ENCODE results near the gene STAP2.
"Not testable (repeated sequence)": the region's sequence is repeated elsewhere in the genome, so short reads cannot be mapped to it uniquely, and the experiment has no call there.

DNA sequence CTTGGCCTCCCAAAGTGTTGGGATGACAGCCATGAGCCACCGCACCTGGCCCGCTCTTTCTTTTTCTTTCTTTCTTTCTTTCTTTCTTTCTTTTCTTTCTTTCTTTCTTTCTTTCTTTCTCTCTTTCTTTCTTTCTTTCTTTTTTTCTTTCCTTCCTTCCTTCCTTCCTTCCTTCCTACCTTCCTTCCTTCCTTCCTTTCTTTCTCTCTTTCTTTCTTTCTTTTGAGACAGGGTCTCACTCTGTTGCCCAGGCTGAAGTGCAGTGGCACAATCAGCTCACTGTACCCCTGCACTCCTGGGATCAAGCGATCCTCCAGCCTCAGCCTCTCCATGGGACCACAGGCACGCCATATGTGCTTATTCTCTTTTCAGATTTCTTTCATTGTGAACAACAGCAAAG is 52.5 kb downstream of the STAP2 start:
- TF ChIP-seq, protein P1, sequence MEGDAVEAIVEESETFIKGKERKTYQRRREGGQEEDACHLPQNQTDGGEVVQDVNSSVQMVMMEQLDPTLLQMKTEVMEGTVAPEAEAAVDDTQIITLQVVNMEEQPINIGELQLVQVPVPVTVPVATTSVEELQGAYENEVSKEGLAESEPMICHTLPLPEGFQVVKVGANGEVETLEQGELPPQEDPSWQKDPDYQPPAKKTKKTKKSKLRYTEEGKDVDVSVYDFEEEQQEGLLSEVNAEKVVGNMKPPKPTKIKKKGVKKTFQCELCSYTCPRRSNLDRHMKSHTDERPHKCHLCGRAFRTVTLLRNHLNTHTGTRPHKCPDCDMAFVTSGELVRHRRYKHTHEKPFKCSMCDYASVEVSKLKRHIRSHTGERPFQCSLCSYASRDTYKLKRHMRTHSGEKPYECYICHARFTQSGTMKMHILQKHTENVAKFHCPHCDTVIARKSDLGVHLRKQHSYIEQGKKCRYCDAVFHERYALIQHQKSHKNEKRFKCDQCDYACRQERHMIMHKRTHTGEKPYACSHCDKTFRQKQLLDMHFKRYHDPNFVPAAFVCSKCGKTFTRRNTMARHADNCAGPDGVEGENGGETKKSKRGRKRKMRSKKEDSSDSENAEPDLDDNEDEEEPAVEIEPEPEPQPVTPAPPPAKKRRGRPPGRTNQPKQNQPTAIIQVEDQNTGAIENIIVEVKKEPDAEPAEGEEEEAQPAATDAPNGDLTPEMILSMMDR (IDR thresholded peaks at IDR 0.05): not testable (repeated sequence)
- TF ChIP-seq EZH2, EZH2phosphoT487 (IDR thresholded peaks at IDR 0.05): not testable (repeated sequence)

Data from neural progenitor cell (in vitro differentiated cells).